Caco-2 (cell line): ENCODE measurements around the gene MRPL43. TPM values are rescaled to one million over a fixed set of nuclear protein-coding genes. Genes with fewer than 3 reads are reported as not detected.

Source experiments
- BruUV-seq: library from RNA; stranded (reverse); fragments of 400-500 nt; replicated peaks from 2 replicates; lab custom pipeline; 2021; lab: Mats Ljungman, UMichigan
- CTCF ChIA-PET: fragments of 300-600 bp; sonication (Branson Sonifier 250); formaldehyde crosslinking; loops from one replicate; lab custom pipeline; 2022; ENCODE audit warnings: antibody characterized with exemption; lab: Charles Lee
- POLR2A ChIA-PET: fragments of 300-600 bp; sonication (Branson Sonifier 250); formaldehyde crosslinking; loops from one replicate; lab custom pipeline; 2022; ENCODE audit warnings: antibody characterized with exemption; lab: Charles Lee
- DNase-seq, 2 experiments: peaks; one replicate each; pipeline versions ENCODE4 v3.0.0 to v3.0.0-alpha.2; 2020 to 2022
- H3K27me3 ChIP-seq: replicated peaks from 2 replicates; pipeline ENCODE4 v1.6.0; 2011; ENCODE audit warnings: low read length; ENCODE audit not compliant: control insufficient read depth, insufficient read depth
- H3K36me3 ChIP-seq: 2 replicates; pipeline ENCODE4 v1.5.1; 2011; ENCODE audit warnings: low read length; ENCODE audit not compliant: control insufficient read depth, insufficient read depth
- H3K4me1 ChIP-seq: fragments of 250-450 bp; sonication (Bioruptor Pico); 2 replicates; pipeline ENCODE4 v1.5.1; 2020; ENCODE audit warnings: mild to moderate bottlenecking
- H3K4me3 ChIP-seq: 2 replicates; pipeline ENCODE4 v1.5.1; 2011; ENCODE audit warnings: low read depth, mild to moderate bottlenecking, control low read depth, low read length
- H3K9me3 ChIP-seq: fragments of 250-450 bp; sonication (Bioruptor Pico); 2 replicates; pipeline ENCODE4 v1.5.1; 2020; ENCODE audit warnings: mild to moderate bottlenecking, moderate library complexity
- H3K27ac Mint-ChIP-seq: one replicate; pipeline ENCODE4 v1.8.0; 2022; ENCODE audit warnings: mixed read lengths; ENCODE audit not compliant: unreplicated experiment
- H3K27me3 Mint-ChIP-seq: one replicate; pipeline ENCODE4 v1.8.0; 2022; ENCODE audit warnings: mixed read lengths; ENCODE audit not compliant: insufficient read depth, unreplicated experiment
- H3K36me3 Mint-ChIP-seq: one replicate; pipeline ENCODE4 v1.8.0; 2022; ENCODE audit warnings: mild to moderate bottlenecking, mixed read lengths; ENCODE audit not compliant: insufficient read depth, unreplicated experiment
- H3K4me1 Mint-ChIP-seq: one replicate; pipeline ENCODE4 v1.8.0; 2022; ENCODE audit warnings: low read depth, mixed read lengths; ENCODE audit not compliant: unreplicated experiment
- H3K4me3 Mint-ChIP-seq: one replicate; pipeline ENCODE4 v1.8.0; 2022; ENCODE audit warnings: mild to moderate bottlenecking, moderate library complexity, mixed read lengths; ENCODE audit not compliant: unreplicated experiment
- H3K9me3 Mint-ChIP-seq: one replicate; pipeline ENCODE4 v1.8.0; 2022; ENCODE audit warnings: mixed read lengths; ENCODE audit not compliant: unreplicated experiment
- CTCF ChIP-seq, 2 experiments: fragments of 200-600 bp in 1 of 2; IDR thresholded peaks; 1 replicate in 1 of 2; 2 replicates in 1 of 2; pipeline versions ENCODE4 v1.5.1 to v1.8.0; 2011 to 2022; ENCODE audit warnings: antibody characterized with exemption in 1 of 2, control low read depth in 1 of 2, inconsistent platforms in 1 of 2, low read depth in 1 of 2, low read length in 1 of 2, mild to moderate bottlenecking in 1 of 2, moderate library complexity in 1 of 2; ENCODE audit not compliant: insufficient read depth in 1 of 2, severe bottlenecking in 1 of 2, unreplicated experiment in 1 of 2
- intact Hi-C: fragments of 100-400 bp; cut with micrococcal nuclease; formaldehyde crosslinking; loops from one replicate; pipeline ENCODE4 v1.10.0; 2022; ENCODE audit not compliant: unreplicated experiment
- total RNA-seq: library from RNA; stranded (reverse); gene quantifications from 2 replicates; pipeline ENCODE4 v1.2.3, GENCODE V29; 2022

The MRPL43 gene
- total RNA-seq, 1 experiment from 2014 or later, result 82.1 TPM

DNA sequence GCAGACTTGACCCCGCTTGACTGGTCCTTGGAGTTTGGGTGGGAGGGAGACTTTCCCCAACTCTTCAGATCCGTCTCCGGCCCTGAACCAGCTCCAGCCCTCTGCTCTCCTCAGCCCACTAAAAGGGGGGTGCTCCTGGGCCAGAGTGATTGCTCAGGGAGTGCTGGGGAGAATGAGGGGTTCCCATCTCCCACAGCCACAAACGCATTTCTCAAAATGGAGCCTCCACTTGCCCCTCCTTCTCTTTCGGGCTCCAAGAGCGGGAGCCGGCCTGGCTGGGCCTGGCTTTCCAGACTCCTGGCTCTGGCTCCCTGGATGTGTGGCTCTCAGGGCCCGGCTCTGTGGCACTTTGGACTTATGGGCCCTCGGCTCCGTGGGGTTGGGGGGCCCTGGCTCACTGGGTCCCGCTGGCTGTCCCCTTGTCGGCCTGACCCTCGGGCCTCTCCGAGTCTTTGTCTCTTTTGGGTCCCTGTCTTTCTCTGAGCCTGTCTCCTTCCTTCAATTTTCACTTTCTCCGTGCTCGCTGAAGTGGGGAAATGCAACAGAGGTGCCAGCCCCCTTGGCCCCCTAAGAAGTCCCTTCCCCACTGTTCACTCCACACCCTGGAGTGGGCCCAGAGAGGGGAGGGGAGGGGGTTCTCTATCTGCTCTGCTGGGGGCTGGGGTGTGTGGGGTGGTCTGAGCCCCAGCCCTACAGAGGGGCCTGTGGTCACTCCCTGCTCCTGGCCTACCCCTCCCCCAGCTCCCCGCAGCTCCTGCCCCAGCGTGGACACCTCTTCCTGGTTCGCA is 13.0 kb upstream of the MRPL43 start:
- H3K27me3 Mint-ChIP-seq, result no peaks in the 10 kb centered on the region
- Histone ChIP-seq H3K4me1 (peaks cover 18% of the 10 kb centered on the region), H3K36me3 (no peaks in the 10 kb centered on the region; the same call in none of the 2 replicates), H3K9me3 (no peaks in the 10 kb centered on the region), H3K4me3 (peak overlapping the region; percentile 94), H3K27me3 (no peaks in the 10 kb centered on the region)
- CTCF ChIA-PET, result interaction anchor here (0.5 to 7.1 kb wide), 4 partner anchors 11 to 95 kb away, joined by 4 to 58 read pairs (median 8); partner anchors contain the start of genes PDZD7 and SFXN3
- H3K9me3 Mint-ChIP-seq, result no peaks in the 10 kb centered on the region
- BruUV-seq, result no TSS peak
- POLR2A ChIA-PET, result interaction anchor here (1.0 kb wide), 1 partner anchor 60 kb away, joined by 3 read pairs; no protein-coding TSS in a partner anchor
- intact Hi-C loops, result no loop called here
- peaks cover 14% of the 10 kb centered on the region for H3K4me1 Mint-ChIP-seq
- H3K27ac Mint-ChIP-seq, result peak overlapping the region; percentile 70
- no peak for DNase-seq
- TF ChIP-seq CTCF (IDR thresholded peaks at IDR 0.05; ENCODE audit: insufficient read depth in 1 of 2, low read depth in 1 of 2, low read length in 1 of 2, severe bottlenecking in 1 of 2, unreplicated experiment in 1 of 2), result no peak
- H3K36me3 Mint-ChIP-seq, result peaks cover 29% of the 10 kb centered on the region
- H3K4me3 Mint-ChIP-seq, result peak overlapping the region; percentile 81

GRCh38 chr10:100999742-101000126 is 12.4 kb upstream of the MRPL43 start, which contains the start of gene LZTS2:
LZTS2 (plus strand) TSS chr10:100999808; CDS start chr10:101002539, 2,731 bp downstream.
- CTCF ChIA-PET, result interaction anchor here (0.7 to 7.1 kb wide), 4 partner anchors 12 to 31 kb away, joined by 3 to 58 read pairs (median 8); partner anchors contain the start of genes PDZD7 and SFXN3
- POLR2A ChIA-PET, result interaction anchor here (0.5 to 1.0 kb wide), 2 partner anchors 61 to 1714 kb away, joined by 3 read pairs; partner anchors contain the start of gene ARL3
- Mint-ChIP-seq H3K4me3 (peak within 1 kb of the TSS; percentile 81), H3K4me1 (peaks cover 14% of the 10 kb centered on the region), H3K9me3 (no peaks in the 10 kb centered on the region), H3K27ac (peak within 1 kb of the TSS; percentile 74), H3K36me3 (peaks cover 31% of the 10 kb centered on the region), H3K27me3 (no peaks in the 10 kb centered on the region)
- intact Hi-C loops, result loop anchor here (2.0 kb wide), 1 partner anchor 67 kb away; no protein-coding TSS in a partner anchor
- Histone ChIP-seq H3K27me3 (no peaks in the 10 kb centered on the region), H3K36me3 (no peaks in the 10 kb centered on the region; the same call in none of the 2 replicates), H3K4me3 (peak within 1 kb of the TSS; percentile 94), H3K4me1 (peaks cover 18% of the 10 kb centered on the region), H3K9me3 (no peaks in the 10 kb centered on the region)
- TF ChIP-seq CTCF (IDR thresholded peaks at IDR 0.05; ENCODE audit: insufficient read depth in 1 of 2, low read depth in 1 of 2, low read length in 1 of 2, severe bottlenecking in 1 of 2, unreplicated experiment in 1 of 2), result no peak
- DNase-seq, result peak in 1 of 2 experiments; percentile 86
- BruUV-seq, result no TSS peak
